ENCODE measurements around the gene A4GALT. TPM values are rescaled to one million over a fixed set of nuclear protein-coding genes. Genes with fewer than 3 reads are reported as not detected.
A peak's percentile ranks its signal among the peaks of the same experiment; 100 is the strongest.

Gene A4GALT
- total and polyA plus RNA-seq, 9 donors = 17.0 to 29.8 (median 24.6) TPM

- no peaks in the 10 kb centered on the region for H3K36me3 ChIP-seq (ENCODE audit: control insufficient read depth, insufficient read depth, low read length)
- H3K9me3 ChIP-seq (replicated peaks; ENCODE audit: control insufficient read depth, low read depth, low read length) = no peaks in the 10 kb centered on the region
- peaks cover 35% of the 10 kb centered on the region for H3K27me3 ChIP-seq (ENCODE audit: control insufficient read depth, insufficient read depth, low read length)
- H3K4me1 ChIP-seq (ENCODE audit: control insufficient read depth, insufficient read depth, low read length) = peaks cover 21% of the 10 kb centered on the region
- WGBS (ENCODE audit: insufficient coverage) = 13% methylated on average over 23 of the region's 37 CpGs
- DNase-seq = no peak
- peak overlapping the region; percentile 75 for H3K27ac ChIP-seq (ENCODE audit: low read length)
- peak overlapping the region; percentile 64 for H3K4me3 ChIP-seq (ENCODE audit: low read length)
These were observed 911 bp downstream of the A4GALT start for GRCh38 chr22:42719656-42720262.

GRCh38 chr22:42719133-42719532 is 1.5 kb downstream of the A4GALT start:
- peak overlapping the region; percentile 64 for H3K4me3 ChIP-seq (ENCODE audit: low read length)
- peak overlapping the region; percentile 75 for H3K27ac ChIP-seq (ENCODE audit: low read length)
- no peak for DNase-seq
- H3K36me3 ChIP-seq (ENCODE audit: control insufficient read depth, insufficient read depth, low read length) = no peaks in the 10 kb centered on the region
- 13% methylated on average over 1 of the region's 2 CpGs for WGBS (ENCODE audit: insufficient coverage)
- peaks cover 33% of the 10 kb centered on the region for H3K27me3 ChIP-seq (ENCODE audit: control insufficient read depth, insufficient read depth, low read length)
- H3K9me3 ChIP-seq (replicated peaks; ENCODE audit: control insufficient read depth, low read depth, low read length) = no peaks in the 10 kb centered on the region
- peaks cover 21% of the 10 kb centered on the region for H3K4me1 ChIP-seq (ENCODE audit: control insufficient read depth, insufficient read depth, low read length)

- H3K27ac ChIP-seq (ENCODE audit: low read length) = no peak overlapping the region
- no peaks in the 10 kb centered on the region for H3K36me3 ChIP-seq (ENCODE audit: control insufficient read depth, insufficient read depth, low read length)
- WGBS (ENCODE audit: insufficient coverage) = 17% methylated on average over 5 of the region's 8 CpGs
- H3K4me1 ChIP-seq (ENCODE audit: control insufficient read depth, insufficient read depth, low read length) = peaks cover 21% of the 10 kb centered on the region
- DNase-seq = no peak
- no peaks in the 10 kb centered on the region for H3K9me3 ChIP-seq (replicated peaks; ENCODE audit: control insufficient read depth, low read depth, low read length)
- H3K27me3 ChIP-seq (ENCODE audit: control insufficient read depth, insufficient read depth, low read length) = peaks cover 30% of the 10 kb centered on the region
- no peak overlapping the region for H3K4me3 ChIP-seq (ENCODE audit: low read length)
These were observed 3.3 kb downstream of the A4GALT start for GRCh38 chr22:42717197-42717928.

GRCh38 chr22:42716649-42717127 is 4.0 kb downstream of the A4GALT start:
- H3K27ac ChIP-seq (ENCODE audit: low read length) = peak overlapping the region; percentile 55
- 83% methylated on average over 5 of the region's 5 CpGs for WGBS (ENCODE audit: insufficient coverage)

GRCh38 chr22:42716221-42716620 is 4.4 kb downstream of the A4GALT start:
- Histone ChIP-seq H3K4me3 (ENCODE audit: low read length) (no peak overlapping the region), H3K27me3 (ENCODE audit: control insufficient read depth, insufficient read depth, low read length) (peaks cover 24% of the 10 kb centered on the region), H3K36me3 (ENCODE audit: control insufficient read depth, insufficient read depth, low read length) (no peaks in the 10 kb centered on the region), H3K27ac (ENCODE audit: low read length) (peak overlapping the region; percentile 55), H3K4me1 (ENCODE audit: control insufficient read depth, insufficient read depth, low read length) (peaks cover 23% of the 10 kb centered on the region), H3K9me3 (replicated peaks; ENCODE audit: control insufficient read depth, low read depth, low read length) (no peaks in the 10 kb centered on the region)
- DNase-seq = no peak
- WGBS (ENCODE audit: insufficient coverage) = 76% methylated on average over 4 of the region's 6 CpGs

More at GRCh38 chr22:42716649-42717127, 4.0 kb downstream of the A4GALT start:
- peaks cover 23% of the 10 kb centered on the region for H3K4me1 ChIP-seq (ENCODE audit: control insufficient read depth, insufficient read depth, low read length)
- no peaks in the 10 kb centered on the region for H3K36me3 ChIP-seq (ENCODE audit: control insufficient read depth, insufficient read depth, low read length)
- peaks cover 28% of the 10 kb centered on the region for H3K27me3 ChIP-seq (ENCODE audit: control insufficient read depth, insufficient read depth, low read length)
- H3K9me3 ChIP-seq (replicated peaks; ENCODE audit: control insufficient read depth, low read depth, low read length) = no peaks in the 10 kb centered on the region
- H3K4me3 ChIP-seq (ENCODE audit: low read length) = no peak overlapping the region
- DNase-seq = no peak

- no peak for DNase-seq
- Histone ChIP-seq H3K4me1 (ENCODE audit: control insufficient read depth, insufficient read depth, low read length) (peaks cover 17% of the 10 kb centered on the region), H3K9me3 (replicated peaks; ENCODE audit: control insufficient read depth, low read depth, low read length) (peaks cover 5% of the 10 kb centered on the region), H3K36me3 (ENCODE audit: control insufficient read depth, insufficient read depth, low read length) (peaks cover 3% of the 10 kb centered on the region), H3K27ac (ENCODE audit: low read length) (no peak overlapping the region), H3K27me3 (ENCODE audit: control insufficient read depth, insufficient read depth, low read length) (peaks cover 15% of the 10 kb centered on the region), H3K4me3 (ENCODE audit: low read length) (no peak overlapping the region)
- 77% methylated on average over 3 of the region's 4 CpGs for WGBS (ENCODE audit: insufficient coverage)
These were observed 5.8 kb downstream of the A4GALT start for GRCh38 chr22:42714768-42715390.

GRCh38 chr22:42714308-42714707 is 6.4 kb downstream of the A4GALT start:
- Histone ChIP-seq H3K4me3 (ENCODE audit: low read length) (no peak overlapping the region), H3K27me3 (ENCODE audit: control insufficient read depth, insufficient read depth, low read length) (peaks cover 10% of the 10 kb centered on the region), H3K27ac (ENCODE audit: low read length) (no peak overlapping the region), H3K4me1 (ENCODE audit: control insufficient read depth, insufficient read depth, low read length) (peaks cover 12% of the 10 kb centered on the region), H3K36me3 (ENCODE audit: control insufficient read depth, insufficient read depth, low read length) (peaks cover 3% of the 10 kb centered on the region), H3K9me3 (replicated peaks; ENCODE audit: control insufficient read depth, low read depth, low read length) (peaks cover 8% of the 10 kb centered on the region)
- DNase-seq = no peak
- 92% methylated on average over 2 of the region's 7 CpGs for WGBS (ENCODE audit: insufficient coverage)

- Histone ChIP-seq H3K4me3 (ENCODE audit: low read length) (no peak overlapping the region), H3K36me3 (ENCODE audit: control insufficient read depth, insufficient read depth, low read length) (peaks cover 3% of the 10 kb centered on the region), H3K27ac (ENCODE audit: low read length) (no peak overlapping the region), H3K9me3 (replicated peaks; ENCODE audit: control insufficient read depth, low read depth, low read length) (peaks cover 8% of the 10 kb centered on the region), H3K27me3 (ENCODE audit: control insufficient read depth, insufficient read depth, low read length) (peaks cover 2% of the 10 kb centered on the region), H3K4me1 (ENCODE audit: control insufficient read depth, insufficient read depth, low read length) (peaks cover 8% of the 10 kb centered on the region)
- WGBS (ENCODE audit: insufficient coverage) = 86% methylated on average over 13 of the region's 19 CpGs
- DNase-seq = no peak
These were observed 8.5 kb downstream of the A4GALT start for GRCh38 chr22:42711895-42712837.

- DNase-seq = no peak
- Histone ChIP-seq H3K27me3 (ENCODE audit: control insufficient read depth, insufficient read depth, low read length) (no peaks in the 10 kb centered on the region), H3K4me1 (ENCODE audit: control insufficient read depth, insufficient read depth, low read length) (peaks cover 3% of the 10 kb centered on the region), H3K27ac (ENCODE audit: low read length) (no peak overlapping the region), H3K36me3 (ENCODE audit: control insufficient read depth, insufficient read depth, low read length) (peaks cover 3% of the 10 kb centered on the region), H3K4me3 (ENCODE audit: low read length) (no peak overlapping the region), H3K9me3 (replicated peaks; ENCODE audit: control insufficient read depth, low read depth, low read length) (peaks cover 8% of the 10 kb centered on the region)
- WGBS (ENCODE audit: insufficient coverage) = 86% methylated on average over 2 of the region's 3 CpGs
These were observed 9.4 kb downstream of the A4GALT start for GRCh38 chr22:42711281-42711731.

Data from muscle of leg (tissue), 11 donors.